Measurements from ENCODE around the gene B4GALNT2. TPM values are rescaled to one million over a fixed set of nuclear protein-coding genes. Genes with fewer than 3 reads are reported as not detected.
"Not testable (repeated sequence)": the region's sequence is repeated elsewhere in the genome, so short reads cannot be mapped to it uniquely, and the experiment has no call there.

B4GALNT2 gene
- total RNA-seq, 3 donors from 2014 or later: 0.15 to 0.66 TPM; not detected in 1

- no peak overlapping the region for H3K4me3 ChIP-seq
- no peak for DNase-seq (ENCODE audit: low spot score in 2 of 2)
- H3K36me3 ChIP-seq: no peaks in the 10 kb centered on the region
- intact Hi-C loops (cut with DNase I; ENCODE audit: low total_unique reads): no loop called here
- TF ChIP-seq CTCF (IDR thresholded peaks at IDR 0.05) (no peak), POLR2A (IDR thresholded peaks at IDR 0.05) (no peak), POLR2AphosphoS5 (IDR thresholded peaks at IDR 0.05) (no peak)
- H3K27ac ChIP-seq: no peak overlapping the region
- H3K27me3 ChIP-seq: peaks cover 0 to 3% of the 10 kb centered on the region in 2 donors
- no peaks in the 10 kb centered on the region for H3K4me1 ChIP-seq
- peaks cover 8 to 20% of the 10 kb centered on the region in 2 donors for H3K9me3 ChIP-seq
Observed at GRCh38 chr17:49180998-49181635, 48.5 kb downstream of the B4GALNT2 start.

DNA sequence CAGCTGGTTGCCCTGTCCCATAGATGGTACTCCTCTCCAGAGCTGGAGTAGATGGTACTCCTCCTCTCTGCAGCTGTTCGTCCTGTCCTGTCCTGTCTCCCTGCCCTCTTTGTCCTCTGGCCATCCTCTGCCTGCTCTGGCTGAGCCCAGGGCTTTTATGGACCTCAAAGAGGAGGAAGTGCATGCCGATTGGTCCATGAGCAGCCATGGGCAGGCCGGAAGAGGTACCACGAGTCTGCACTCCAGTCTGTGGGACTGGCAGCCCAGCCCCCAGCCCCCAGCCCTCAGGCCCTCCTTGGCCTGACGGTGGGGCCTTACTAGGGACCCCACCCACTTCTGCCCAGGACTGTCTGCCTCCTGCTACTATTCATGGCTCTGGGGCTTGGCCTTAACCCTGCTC is 50.8 kb downstream of the B4GALNT2 start:
- peaks cover 0 to 10% of the 10 kb centered on the region in 2 donors for H3K9me3 ChIP-seq
- H3K27ac ChIP-seq: no peak overlapping the region
- no peak for TF ChIP-seq CTCF (IDR thresholded peaks at IDR 0.05)
- H3K4me3 ChIP-seq: no peak overlapping the region
- H3K4me1 ChIP-seq: no peaks in the 10 kb centered on the region
- no peaks in the 10 kb centered on the region for H3K36me3 ChIP-seq
- intact Hi-C loops (cut with DNase I; ENCODE audit: low total_unique reads): no loop called here
- DNase-seq (ENCODE audit: low spot score in 2 of 2): no peak
- H3K27me3 ChIP-seq: peaks cover 0 to 3% of the 10 kb centered on the region in 2 donors

GRCh38 chr17:49183801-49184200 is 51.2 kb downstream of the B4GALNT2 start:
- no peak overlapping the region for H3K27ac ChIP-seq
- no peaks in the 10 kb centered on the region for H3K4me1 ChIP-seq
- peaks cover 0 to 10% of the 10 kb centered on the region in 2 donors for H3K9me3 ChIP-seq
- intact Hi-C loops (cut with DNase I; ENCODE audit: low total_unique reads): no loop called here
- H3K27me3 ChIP-seq: peaks cover 0 to 3% of the 10 kb centered on the region in 2 donors
- H3K36me3 ChIP-seq: no peaks in the 10 kb centered on the region
- TF ChIP-seq CTCF (IDR thresholded peaks at IDR 0.05): no peak
- no peak for TF ChIP-seq POLR2AphosphoS5 (IDR thresholded peaks at IDR 0.05)
- no peak for DNase-seq (ENCODE audit: low spot score in 2 of 2)
- H3K4me3 ChIP-seq: no peak overlapping the region

GRCh38 chr17:49184522-49184921 is 52.0 kb downstream of the B4GALNT2 start:
- not testable (repeated sequence) for DNase-seq (ENCODE audit: low spot score in 2 of 2)

DNA sequence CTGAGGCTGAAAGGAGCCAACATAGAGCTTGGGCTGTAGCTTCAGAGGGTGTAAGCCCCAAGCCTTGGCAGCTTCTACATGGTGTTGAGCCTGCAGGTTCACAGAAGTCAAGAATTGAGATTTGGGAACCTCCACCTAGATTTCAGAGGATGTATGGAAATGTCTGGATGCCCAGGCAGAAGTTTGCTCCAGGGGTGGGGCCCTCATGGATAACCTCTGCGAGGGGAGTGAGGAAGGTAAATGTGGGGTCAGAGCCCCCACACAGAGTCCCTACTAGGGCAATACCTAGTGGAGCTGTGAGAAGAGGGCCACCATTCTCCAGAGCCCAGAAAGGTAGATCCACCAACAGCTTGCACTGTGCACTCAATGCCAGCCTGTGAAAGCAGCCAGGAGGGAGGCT is 52.8 kb downstream of the B4GALNT2 start:
- H3K27me3 ChIP-seq; intact Hi-C loops (cut with DNase I; ENCODE audit: low total_unique reads); H3K36me3 ChIP-seq; DNase-seq (ENCODE audit: low spot score in 2 of 2); H3K4me3 ChIP-seq; H3K27ac ChIP-seq; H3K4me1 ChIP-seq: not testable (repeated sequence)
- H3K9me3 ChIP-seq: peaks cover 0 to 10% of the 10 kb centered on the region in 2 donors

More at GRCh38 chr17:49184522-49184921, 52.0 kb downstream of the B4GALNT2 start:
- intact Hi-C loops (cut with DNase I; ENCODE audit: low total_unique reads); H3K27me3 ChIP-seq; H3K36me3 ChIP-seq; H3K4me3 ChIP-seq; H3K27ac ChIP-seq; H3K4me1 ChIP-seq: not testable (repeated sequence)
- peaks cover 0 to 10% of the 10 kb centered on the region in 2 donors for H3K9me3 ChIP-seq

DNA sequence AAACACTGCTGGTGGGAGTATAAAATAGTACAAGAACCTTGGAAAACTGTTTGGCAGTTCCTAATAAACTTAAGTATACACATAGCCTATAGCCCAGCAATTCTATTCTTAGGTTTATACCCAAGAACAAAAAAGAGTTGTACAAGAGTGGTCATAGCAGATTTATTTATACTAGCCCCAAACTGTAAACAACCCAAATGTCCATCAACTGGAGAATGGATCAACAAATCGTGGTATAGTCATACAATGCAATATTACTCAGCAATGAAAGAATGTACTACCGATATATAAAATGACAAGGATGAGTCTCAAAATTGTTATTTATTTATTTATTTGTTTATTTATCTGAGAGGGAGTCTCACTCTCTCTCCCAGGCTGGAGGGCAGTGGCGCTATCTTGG is 54.7 kb downstream of the B4GALNT2 start:
- no peak for TF ChIP-seq POLR2AphosphoS5 (IDR thresholded peaks at IDR 0.05)
- no peak for TF ChIP-seq CTCF (IDR thresholded peaks at IDR 0.05)
- no peak for TF ChIP-seq POLR2A (IDR thresholded peaks at IDR 0.05)
- Histone ChIP-seq H3K27me3 (peaks cover 0 to 3% of the 10 kb centered on the region in 2 donors), H3K27ac (no peak overlapping the region), H3K4me1 (no peaks in the 10 kb centered on the region), H3K4me3 (no peak overlapping the region), H3K9me3 (peaks cover 0 to 10% of the 10 kb centered on the region in 2 donors), H3K36me3 (no peaks in the 10 kb centered on the region)
- intact Hi-C loops (cut with DNase I; ENCODE audit: low total_unique reads): no loop called here
- DNase-seq (ENCODE audit: low spot score in 2 of 2): no peak
